HCT116 (cell line): ENCODE results near the gene TDRD9. TPM values are rescaled to one million over a fixed set of nuclear protein-coding genes. Genes with fewer than 3 reads are reported as not detected.

Experiments
- ATAC-seq: fragments of 200-7000 bp; cut with Tn5 transposase; 2 replicates; pipeline ENCODE4 v1.9.1; 2020; ENCODE audit warnings: mild to moderate bottlenecking, moderate library complexity
- BruUV-seq: library from RNA; stranded (reverse); fragments of 400-500 nt; replicated peaks from 2 replicates; lab custom pipeline; 2021; lab: Mats Ljungman, UMichigan
- CTCF ChIA-PET: fragments of 300-600 bp; sonication (Branson Sonifier 250); formaldehyde crosslinking; loops from one replicate; lab custom pipeline; 2021; ENCODE audit warnings: antibody characterized with exemption; lab: Charles Lee
- POLR2A ChIA-PET: fragments of 300-600, 350-600 bp; sonication (Branson Sonifier 250); formaldehyde crosslinking; loops from one replicate; lab custom pipeline; 2021; ENCODE audit warnings: antibody characterized with exemption; lab: Charles Lee
- RAD21 ChIA-PET, 2 experiments: fragments of 300-600 bp; sonication (Branson Sonifier 250); formaldehyde crosslinking; loops; one replicate each; lab custom pipeline; 2023; ENCODE audit warnings: low total read pairs in 2 of 2; ENCODE audit not compliant: uncharacterized antibody in 2 of 2, unreplicated experiment in 2 of 2, low non-redundant PET in 1 of 2; lab: Charles Lee
- DNase-seq: peaks from one replicate; pipeline ENCODE4 v3.0.0-alpha.2; 2010; ENCODE audit warnings: low read depth, low spot score
- H2AFZ ChIP-seq: fragments of 200-600 bp; shearing (Covaris generic), sonication (generic); 2 replicates; pipeline ENCODE4 v1.6.1; 2017; ENCODE audit warnings: low read depth, mixed run types, mixed read lengths, antibody characterized with exemption, low read length; ENCODE audit not compliant: poor library complexity, severe bottlenecking
- H3K27ac ChIP-seq: 2 replicates; pipeline ENCODE4 v1.5.1; 2012; ENCODE audit warnings: low read depth, low read length
- H3K27me3 ChIP-seq: fragments of 200-600 bp; sonication (generic); 2 replicates; pipeline ENCODE4 v1.6.1; 2016; ENCODE audit warnings: mixed run types, low read length, mixed read lengths; ENCODE audit not compliant: insufficient read depth
- H3K36me3 ChIP-seq, 2 experiments: fragments of 200-500 bp in 1 of 2; fragments of 200-600 bp in 1 of 2; sonication (Bioruptor generic) in 1 of 2; sonication (generic) in 1 of 2; 2 replicates each; pipeline versions ENCODE4 v1.5.1 to v1.6.1; 2014 to 2016; ENCODE audit warnings: low read length in 2 of 2, inconsistent platforms in 1 of 2, mixed read lengths in 1 of 2, mixed run types in 1 of 2; ENCODE audit not compliant: insufficient read depth in 2 of 2, control insufficient read depth in 1 of 2
- H3K4me1 ChIP-seq, 2 experiments: fragments of 200-600 bp in 1 of 2; sonication (generic) in 1 of 2; 2 replicates each; pipeline versions ENCODE4 v1.5.1 to v1.6.1; 2012 to 2017; ENCODE audit warnings: low read length in 2 of 2, inconsistent platforms in 1 of 2, mild to moderate bottlenecking in 1 of 2, mixed read lengths in 1 of 2, mixed run types in 1 of 2, moderate library complexity in 1 of 2; ENCODE audit not compliant: insufficient read depth in 2 of 2, control insufficient read depth in 1 of 2
- H3K4me2 ChIP-seq: fragments of 200-600 bp; sonication (generic); 2 replicates; pipeline ENCODE4 v1.6.1; 2017; ENCODE audit warnings: mixed run types, low read length, mixed read lengths
- H3K4me3 ChIP-seq, 2 experiments: fragments of 200-600 bp in 1 of 2; sonication (generic) in 1 of 2; replicated peaks in 1 of 2; 2 replicates each; pipeline ENCODE4 v1.5.1; 2011 to 2016; ENCODE audit warnings: low read length in 2 of 2, control low read depth in 1 of 2, low read depth in 1 of 2, mild to moderate bottlenecking in 1 of 2, mixed read lengths in 1 of 2, mixed run types in 1 of 2
- H3K79me2 ChIP-seq: fragments of 200-600 bp; sonication (generic); 2 replicates; pipeline ENCODE4 v1.6.1; 2017; ENCODE audit warnings: mild to moderate bottlenecking, mixed run types, low read length, moderate library complexity, mixed read lengths; ENCODE audit not compliant: insufficient read depth
- H3K9ac ChIP-seq: fragments of 200-600 bp; sonication (generic); 2 replicates; pipeline ENCODE4 v1.6.1; 2016; ENCODE audit warnings: low read length, mixed read lengths
- H3K9me2 ChIP-seq: fragments of 200-600 bp; sonication (generic), shearing (Covaris generic); 2 replicates; pipeline ENCODE4 v1.6.1; 2017; ENCODE audit warnings: mixed run types, mild to moderate bottlenecking, moderate library complexity; ENCODE audit not compliant: insufficient read depth
- H3K9me3 ChIP-seq, 2 experiments: fragments of 200-500 bp in 1 of 2; fragments of 200-600 bp in 1 of 2; sonication (Bioruptor generic) in 1 of 2; sonication (generic) in 1 of 2; 2 replicates each; pipeline ENCODE4 v1.6.1; 2014 to 2017; ENCODE audit warnings: low read length in 2 of 2, mixed read lengths in 2 of 2, inconsistent platforms in 1 of 2, low read depth in 1 of 2, mild to moderate bottlenecking in 1 of 2, mixed run types in 1 of 2, moderate library complexity in 1 of 2; ENCODE audit not compliant: control insufficient read depth in 1 of 2, insufficient read depth in 1 of 2
- H4K20me1 ChIP-seq: fragments of 200-600 bp; sonication (generic), shearing (Covaris generic); 2 replicates; pipeline ENCODE4 v1.6.1; 2017; ENCODE audit warnings: mixed run types, mild to moderate bottlenecking, moderate library complexity; ENCODE audit not compliant: insufficient read depth
- CEBPB ChIP-seq: IDR thresholded peaks from 2 replicates; pipeline ENCODE4 v1.6.1; 2012; ENCODE audit warnings: low read depth
- EGR1 ChIP-seq: IDR thresholded peaks from 2 replicates; pipeline ENCODE4 v1.6.1; 2012; ENCODE audit warnings: low read depth
- ELF1 ChIP-seq: IDR thresholded peaks from 2 replicates; pipeline ENCODE4 v1.6.1; 2012; ENCODE audit warnings: low read depth, borderline replicate concordance
- EZH2 ChIP-seq: fragments of 200-600 bp; sonication (generic); IDR thresholded peaks from 2 replicates; pipeline ENCODE4 v1.6.1; 2017; ENCODE audit warnings: antibody characterized with exemption, mixed run types
- JUND ChIP-seq: IDR thresholded peaks from 2 replicates; pipeline ENCODE4 v1.6.1; 2012
- SIN3A ChIP-seq: IDR thresholded peaks from 2 replicates; pipeline ENCODE4 v1.6.1; 2012; ENCODE audit warnings: low read depth
- SP1 ChIP-seq: IDR thresholded peaks from 2 replicates; pipeline ENCODE4 v1.6.1; 2012; ENCODE audit warnings: low read depth
- TCF7L2 ChIP-seq: IDR thresholded peaks from 2 replicates; pipeline ENCODE4 v1.7.0; 2011; ENCODE audit warnings: borderline replicate concordance, inconsistent platforms; ENCODE audit not compliant: insufficient read depth, insufficient read length; ENCODE audit errors: extremely low read depth
- intact Hi-C: fragments of 100-400 bp; cut with micrococcal nuclease; formaldehyde crosslinking; loops from 2 replicates; pipeline ENCODE4 v1.10.0; 2022
- total RNA-seq: library from RNA; stranded (reverse); gene quantifications from one replicate; pipeline ENCODE4 v1.2.1, GENCODE V29; 2021; ENCODE audit not compliant: unreplicated experiment
- TF ChIP-seq, protein P1 (sequence below): IDR thresholded peaks from 2 replicates; pipeline ENCODE4 v1.6.1; 2012
- TF ChIP-seq, protein P2 (sequence below): IDR thresholded peaks from 2 replicates; pipeline ENCODE4 v1.6.1; 2011; ENCODE audit warnings: mild to moderate bottlenecking, low read length, moderate library complexity; ENCODE audit not compliant: insufficient replicate concordance; ENCODE audit errors: extremely low read depth
- TF ChIP-seq, protein P3 (sequence below): IDR thresholded peaks from 2 replicates; pipeline ENCODE4 v1.6.1; 2012; ENCODE audit warnings: low read depth

TDRD9 gene
- total RNA-seq, 1 experiment from 2014 or later, result not detected

DNA sequence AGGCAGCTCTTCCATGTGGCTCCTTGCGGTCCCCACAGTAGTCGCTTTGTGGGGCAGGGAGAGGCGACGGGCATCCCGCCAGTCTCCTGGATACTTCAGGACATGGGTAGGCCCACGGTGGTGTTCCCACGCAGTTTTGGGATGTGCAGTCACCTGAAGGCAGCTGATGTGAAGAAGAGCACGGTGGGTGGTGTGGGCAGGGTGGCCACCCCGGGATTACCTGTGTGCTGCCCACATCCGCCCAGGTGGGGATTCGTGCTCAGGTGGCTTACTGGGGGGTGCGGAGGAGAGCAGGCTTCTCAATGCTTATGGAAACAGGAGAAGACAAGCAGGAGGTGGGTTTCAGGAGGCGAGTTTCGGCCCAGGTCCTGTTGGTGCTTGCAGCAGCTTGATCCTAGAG lies 28.4 kb upstream of the TDRD9 start:
- ATAC-seq (no peak), DNase-seq (no peak)
- no TSS peak for BruUV-seq
- intact Hi-C loops, result loop anchor here (10.0 kb wide), 1 partner anchor 325 kb away; no protein-coding TSS in a partner anchor
- Histone ChIP-seq H4K20me1 (no peaks in the 10 kb centered on the region), H3K4me1 (peaks cover under 1 to 9% of the 10 kb centered on the region in 2 experiments; a peak in 3 of 4 replicates), H3K4me2 (no peak overlapping the region), H3K9me3 (no peaks in the 10 kb centered on the region; a peak in 1 of 4 replicates), H3K9me2 (no peaks in the 10 kb centered on the region), H3K9ac (no peak overlapping the region), H3K79me2 (no peaks in the 10 kb centered on the region), H2AFZ (no peak overlapping the region), H3K27ac (no peak overlapping the region), H3K4me3 (no peak overlapping the region), H3K36me3 (no peaks in the 10 kb centered on the region), H3K27me3 (no peaks in the 10 kb centered on the region)
- RAD21 ChIA-PET, result interaction anchor here in 1 of 2 experiments (1.4 kb wide), 1 partner anchor 11 kb away, joined by 4 read pairs; no protein-coding TSS in a partner anchor
- CTCF ChIA-PET, result interaction anchor here (1.3 to 2.3 kb wide), 5 partner anchors 10 to 84 kb away, joined by 3 to 30 read pairs (median 5); no protein-coding TSS in a partner anchor
- POLR2A ChIA-PET, result no interaction called here
- no peak for TF ChIP-seq ELF1
- no peak for TF ChIP-seq SIN3A
- TF ChIP-seq, protein P1, sequence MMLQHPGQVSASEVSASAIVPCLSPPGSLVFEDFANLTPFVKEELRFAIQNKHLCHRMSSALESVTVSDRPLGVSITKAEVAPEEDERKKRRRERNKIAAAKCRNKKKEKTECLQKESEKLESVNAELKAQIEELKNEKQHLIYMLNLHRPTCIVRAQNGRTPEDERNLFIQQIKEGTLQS, result no peak
- no peak for TF ChIP-seq SP1
- TF ChIP-seq, protein P2, sequence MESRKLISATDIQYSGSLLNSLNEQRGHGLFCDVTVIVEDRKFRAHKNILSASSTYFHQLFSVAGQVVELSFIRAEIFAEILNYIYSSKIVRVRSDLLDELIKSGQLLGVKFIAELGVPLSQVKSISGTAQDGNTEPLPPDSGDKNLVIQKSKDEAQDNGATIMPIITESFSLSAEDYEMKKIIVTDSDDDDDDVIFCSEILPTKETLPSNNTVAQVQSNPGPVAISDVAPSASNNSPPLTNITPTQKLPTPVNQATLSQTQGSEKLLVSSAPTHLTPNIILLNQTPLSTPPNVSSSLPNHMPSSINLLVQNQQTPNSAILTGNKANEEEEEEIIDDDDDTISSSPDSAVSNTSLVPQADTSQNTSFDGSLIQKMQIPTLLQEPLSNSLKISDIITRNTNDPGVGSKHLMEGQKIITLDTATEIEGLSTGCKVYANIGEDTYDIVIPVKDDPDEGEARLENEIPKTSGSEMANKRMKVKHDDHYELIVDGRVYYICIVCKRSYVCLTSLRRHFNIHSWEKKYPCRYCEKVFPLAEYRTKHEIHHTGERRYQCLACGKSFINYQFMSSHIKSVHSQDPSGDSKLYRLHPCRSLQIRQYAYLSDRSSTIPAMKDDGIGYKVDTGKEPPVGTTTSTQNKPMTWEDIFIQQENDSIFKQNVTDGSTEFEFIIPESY, result no peak
- TF ChIP-seq EZH2, result no peak
- no peak for TF ChIP-seq JUND
- TF ChIP-seq, protein P3, sequence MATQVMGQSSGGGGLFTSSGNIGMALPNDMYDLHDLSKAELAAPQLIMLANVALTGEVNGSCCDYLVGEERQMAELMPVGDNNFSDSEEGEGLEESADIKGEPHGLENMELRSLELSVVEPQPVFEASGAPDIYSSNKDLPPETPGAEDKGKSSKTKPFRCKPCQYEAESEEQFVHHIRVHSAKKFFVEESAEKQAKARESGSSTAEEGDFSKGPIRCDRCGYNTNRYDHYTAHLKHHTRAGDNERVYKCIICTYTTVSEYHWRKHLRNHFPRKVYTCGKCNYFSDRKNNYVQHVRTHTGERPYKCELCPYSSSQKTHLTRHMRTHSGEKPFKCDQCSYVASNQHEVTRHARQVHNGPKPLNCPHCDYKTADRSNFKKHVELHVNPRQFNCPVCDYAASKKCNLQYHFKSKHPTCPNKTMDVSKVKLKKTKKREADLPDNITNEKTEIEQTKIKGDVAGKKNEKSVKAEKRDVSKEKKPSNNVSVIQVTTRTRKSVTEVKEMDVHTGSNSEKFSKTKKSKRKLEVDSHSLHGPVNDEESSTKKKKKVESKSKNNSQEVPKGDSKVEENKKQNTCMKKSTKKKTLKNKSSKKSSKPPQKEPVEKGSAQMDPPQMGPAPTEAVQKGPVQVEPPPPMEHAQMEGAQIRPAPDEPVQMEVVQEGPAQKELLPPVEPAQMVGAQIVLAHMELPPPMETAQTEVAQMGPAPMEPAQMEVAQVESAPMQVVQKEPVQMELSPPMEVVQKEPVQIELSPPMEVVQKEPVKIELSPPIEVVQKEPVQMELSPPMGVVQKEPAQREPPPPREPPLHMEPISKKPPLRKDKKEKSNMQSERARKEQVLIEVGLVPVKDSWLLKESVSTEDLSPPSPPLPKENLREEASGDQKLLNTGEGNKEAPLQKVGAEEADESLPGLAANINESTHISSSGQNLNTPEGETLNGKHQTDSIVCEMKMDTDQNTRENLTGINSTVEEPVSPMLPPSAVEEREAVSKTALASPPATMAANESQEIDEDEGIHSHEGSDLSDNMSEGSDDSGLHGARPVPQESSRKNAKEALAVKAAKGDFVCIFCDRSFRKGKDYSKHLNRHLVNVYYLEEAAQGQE, result no peak
- no peak for TF ChIP-seq TCF7L2
- no peak for TF ChIP-seq CEBPB
- no peak for TF ChIP-seq EGR1
